ENCODE results near the gene FAM107A.

The FAM107A gene

GRCh38 chr3:58522759-58523425 is 54.3 kb downstream of the FAM107A start:
- no peak for TF ChIP-seq CTCF (IDR thresholded peaks at IDR 0.05)
- Histone ChIP-seq H3K27ac (no peak overlapping the region), H3K9me3 (no peaks in the 10 kb centered on the region), H3K4me1 (peaks cover 0 to 8% (median 0%) of the 10 kb centered on the region in 4 donors), H3K27me3 (no peaks in the 10 kb centered on the region), H3K4me3 (no peak overlapping the region), H3K36me3 (peaks cover 42 to 92% (median 64%) of the 10 kb centered on the region in 3 donors)
- DNase-seq, result no peak
- intact Hi-C loops (cut with DNase I; ENCODE audit: low total_unique reads), result no loop called here

GRCh38 chr3:58521917-58522631 is 55.1 kb downstream of the FAM107A start:
- Histone ChIP-seq H3K27ac (no peak overlapping the region), H3K9me3 (no peaks in the 10 kb centered on the region), H3K36me3 (peaks cover 46 to 90% (median 62%) of the 10 kb centered on the region in 3 donors), H3K4me3 (no peak overlapping the region), H3K4me1 (peaks cover 0 to 8% (median 0%) of the 10 kb centered on the region in 4 donors), H3K27me3 (no peaks in the 10 kb centered on the region)
- DNase-seq, result no peak
- intact Hi-C loops (cut with DNase I; ENCODE audit: low total_unique reads), result no loop called here
- TF ChIP-seq CTCF (IDR thresholded peaks at IDR 0.05), result no peak

- H3K9me3 ChIP-seq, result no peaks in the 10 kb centered on the region
- intact Hi-C loops (cut with DNase I; ENCODE audit: low total_unique reads), result no loop called here
- H3K4me1 ChIP-seq, result peaks cover 0 to 8% (median 0%) of the 10 kb centered on the region in 4 donors
- no peaks in the 10 kb centered on the region for H3K27me3 ChIP-seq
- H3K4me3 ChIP-seq, result no peak overlapping the region
- DNase-seq, result no peak
- TF ChIP-seq CTCF (IDR thresholded peaks at IDR 0.05), result no peak
- no peak overlapping the region for H3K27ac ChIP-seq
- H3K36me3 ChIP-seq, result peaks cover 53 to 90% (median 69%) of the 10 kb centered on the region in 3 donors
Observed at GRCh38 chr3:58521336-58521670, 55.9 kb downstream of the FAM107A start.

- intact Hi-C loops (cut with DNase I; ENCODE audit: low total_unique reads), result no loop called here
- no peak for DNase-seq
- no peaks in the 10 kb centered on the region for H3K9me3 ChIP-seq
- H3K4me1 ChIP-seq, result peaks cover 0 to 8% (median 0%) of the 10 kb centered on the region in 4 donors
- no peak overlapping the region for H3K4me3 ChIP-seq
- H3K27ac ChIP-seq, result no peak overlapping the region
- H3K36me3 ChIP-seq, result peaks cover 60 to 89% (median 74%) of the 10 kb centered on the region in 3 donors
- no peaks in the 10 kb centered on the region for H3K27me3 ChIP-seq
- no peak for TF ChIP-seq CTCF (IDR thresholded peaks at IDR 0.05)
Observed at GRCh38 chr3:58520403-58521335, 56.5 kb downstream of the FAM107A start.

- H3K9me3 ChIP-seq, result no peaks in the 10 kb centered on the region
- no peaks in the 10 kb centered on the region for H3K27me3 ChIP-seq
- H3K4me1 ChIP-seq, result peaks cover 0 to 8% (median 0%) of the 10 kb centered on the region in 4 donors
- no peak overlapping the region for H3K4me3 ChIP-seq
- no peak for TF ChIP-seq CTCF (IDR thresholded peaks at IDR 0.05)
- intact Hi-C loops (cut with DNase I; ENCODE audit: low total_unique reads), result no loop called here
- no peak for DNase-seq
- H3K27ac ChIP-seq, result no peak overlapping the region
- peaks cover 64 to 90% (median 76%) of the 10 kb centered on the region in 3 donors for H3K36me3 ChIP-seq
Observed at GRCh38 chr3:58519668-58520402, 57.4 kb downstream of the FAM107A start.

Data from tibial artery (tissue), 4 donors.